RWPE1 (cell line): ENCODE data around the gene CHFR.
"Not testable (repeated sequence)": the region's sequence is repeated elsewhere in the genome, so short reads cannot be mapped to it uniquely, and the experiment has no call there.

Experiments used
- CTCF ChIA-PET: fragments of 350-600 bp; sonication (Branson Sonifier 250); formaldehyde crosslinking; extraction: SDS; loops from one replicate; lab custom pipeline; 2021; lab: Yijun Ruan, JAX
- POLR2A ChIA-PET: fragments of 400-600 bp; formaldehyde crosslinking; extraction: SDS; loops from one replicate; lab custom pipeline; 2020; ENCODE audit warnings: antibody characterized with exemption; ENCODE audit not compliant: low non-redundant PET; lab: Yijun Ruan, JAX
- DNase-seq: peaks from one replicate; pipeline ENCODE4 v3.0.0; 2012; ENCODE audit warnings: low spot score
- H3K27ac ChIP-seq: fragments of 450-650 bp; 2 replicates; pipeline ENCODE4 v1.5.1; 2017
- TF ChIP-seq, protein P1 (sequence below): fragments of 450-650 bp; conservative IDR thresholded peaks from 2 replicates; pipeline ENCODE4 v1.5.1; 2017; ENCODE audit warnings: low read depth, mild to moderate bottlenecking

The CHFR gene

DNA sequence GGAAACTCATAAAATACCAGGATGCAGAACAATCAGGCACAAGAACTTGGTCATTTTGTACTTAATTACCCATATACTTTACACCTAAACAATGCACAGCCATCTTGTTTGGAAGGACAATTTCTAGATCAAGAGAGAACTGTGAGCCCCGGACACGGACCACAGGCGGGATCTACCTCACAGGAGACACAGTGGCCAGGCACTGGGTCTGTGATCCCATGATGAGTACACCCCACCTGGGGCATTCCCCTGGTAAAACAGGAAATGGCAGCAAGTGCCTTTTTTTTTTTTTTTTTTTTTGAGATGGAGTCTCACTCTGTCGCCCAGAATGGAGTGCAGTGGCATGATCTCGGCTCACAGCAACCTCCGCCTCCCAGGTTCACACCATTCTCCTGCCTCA is 74.0 kb downstream of the CHFR start:
- TF ChIP-seq, protein P1, sequence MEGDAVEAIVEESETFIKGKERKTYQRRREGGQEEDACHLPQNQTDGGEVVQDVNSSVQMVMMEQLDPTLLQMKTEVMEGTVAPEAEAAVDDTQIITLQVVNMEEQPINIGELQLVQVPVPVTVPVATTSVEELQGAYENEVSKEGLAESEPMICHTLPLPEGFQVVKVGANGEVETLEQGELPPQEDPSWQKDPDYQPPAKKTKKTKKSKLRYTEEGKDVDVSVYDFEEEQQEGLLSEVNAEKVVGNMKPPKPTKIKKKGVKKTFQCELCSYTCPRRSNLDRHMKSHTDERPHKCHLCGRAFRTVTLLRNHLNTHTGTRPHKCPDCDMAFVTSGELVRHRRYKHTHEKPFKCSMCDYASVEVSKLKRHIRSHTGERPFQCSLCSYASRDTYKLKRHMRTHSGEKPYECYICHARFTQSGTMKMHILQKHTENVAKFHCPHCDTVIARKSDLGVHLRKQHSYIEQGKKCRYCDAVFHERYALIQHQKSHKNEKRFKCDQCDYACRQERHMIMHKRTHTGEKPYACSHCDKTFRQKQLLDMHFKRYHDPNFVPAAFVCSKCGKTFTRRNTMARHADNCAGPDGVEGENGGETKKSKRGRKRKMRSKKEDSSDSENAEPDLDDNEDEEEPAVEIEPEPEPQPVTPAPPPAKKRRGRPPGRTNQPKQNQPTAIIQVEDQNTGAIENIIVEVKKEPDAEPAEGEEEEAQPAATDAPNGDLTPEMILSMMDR: no peak
- ChIA-PET CTCF (no interaction called here), POLR2A (no interaction called here)
- DNase-seq: no peak
- H3K27ac ChIP-seq: no peak overlapping the region; the same call in 1 of the 2 replicates

DNA sequence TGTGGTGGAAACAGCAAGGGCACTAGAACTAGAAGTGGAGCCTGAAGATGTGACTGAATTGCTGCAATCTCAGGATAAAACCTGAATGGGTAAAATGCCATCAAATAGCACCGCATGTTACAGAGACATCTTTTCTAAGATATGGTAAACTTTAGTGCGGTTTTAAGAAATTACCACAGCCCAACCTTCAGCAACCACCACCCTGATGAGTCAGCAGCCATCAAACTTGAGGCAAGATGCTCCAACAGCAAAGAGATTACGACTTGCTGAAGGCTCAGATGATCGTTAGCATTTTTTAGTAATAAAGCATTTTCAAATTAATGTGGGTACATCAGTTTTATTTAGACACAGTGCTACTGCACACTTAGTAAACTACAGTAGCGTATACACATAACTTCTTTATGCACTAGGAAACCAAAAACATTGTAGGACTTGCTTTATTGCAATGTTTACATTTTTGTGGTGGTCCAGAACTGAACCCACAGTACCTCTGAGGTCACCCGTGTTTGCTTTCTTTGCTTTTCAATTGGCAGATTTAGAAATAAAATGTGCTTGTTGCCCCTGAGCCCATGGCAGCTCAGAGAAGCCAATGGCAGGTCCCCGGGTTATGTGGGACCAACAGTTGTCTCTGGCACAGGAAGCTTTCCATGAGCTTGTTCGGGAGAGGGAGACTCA is 74.6 kb downstream of the CHFR start:
- POLR2A ChIA-PET: no interaction called here
- CTCF ChIA-PET: no interaction called here
- H3K27ac ChIP-seq: no peak overlapping the region; the same call in 1 of the 2 replicates
- no peak for DNase-seq
- TF ChIP-seq, protein P1: no peak

DNA sequence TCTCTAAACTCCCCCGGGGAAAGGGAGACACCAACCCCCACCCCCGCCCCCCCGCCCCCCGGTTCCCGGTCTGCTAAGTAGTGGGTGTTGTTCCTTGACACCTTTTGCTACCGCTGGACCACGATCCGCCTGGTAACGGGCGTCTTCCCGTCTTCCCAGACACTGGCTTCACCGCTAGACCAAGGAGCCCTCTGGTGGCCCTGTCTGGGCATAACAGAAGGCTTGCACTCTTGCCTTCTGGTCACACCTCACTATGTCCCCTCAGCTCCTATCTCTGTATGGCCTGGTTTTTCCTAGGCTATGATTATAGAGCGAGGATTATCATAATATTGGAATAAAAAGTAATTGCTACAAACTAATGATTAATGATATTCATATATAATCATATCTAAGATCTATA is 78.0 kb downstream of the CHFR start:
- CTCF ChIA-PET: interaction anchor here (0.6 to 0.7 kb wide), 2 partner anchors 10 to 123 kb away, joined by 3 to 4 read pairs; no protein-coding TSS in a partner anchor
- H3K27ac ChIP-seq, POLR2A ChIA-PET, DNase-seq: not testable (repeated sequence)
- TF ChIP-seq, protein P1: peak; percentile 48

DNA sequence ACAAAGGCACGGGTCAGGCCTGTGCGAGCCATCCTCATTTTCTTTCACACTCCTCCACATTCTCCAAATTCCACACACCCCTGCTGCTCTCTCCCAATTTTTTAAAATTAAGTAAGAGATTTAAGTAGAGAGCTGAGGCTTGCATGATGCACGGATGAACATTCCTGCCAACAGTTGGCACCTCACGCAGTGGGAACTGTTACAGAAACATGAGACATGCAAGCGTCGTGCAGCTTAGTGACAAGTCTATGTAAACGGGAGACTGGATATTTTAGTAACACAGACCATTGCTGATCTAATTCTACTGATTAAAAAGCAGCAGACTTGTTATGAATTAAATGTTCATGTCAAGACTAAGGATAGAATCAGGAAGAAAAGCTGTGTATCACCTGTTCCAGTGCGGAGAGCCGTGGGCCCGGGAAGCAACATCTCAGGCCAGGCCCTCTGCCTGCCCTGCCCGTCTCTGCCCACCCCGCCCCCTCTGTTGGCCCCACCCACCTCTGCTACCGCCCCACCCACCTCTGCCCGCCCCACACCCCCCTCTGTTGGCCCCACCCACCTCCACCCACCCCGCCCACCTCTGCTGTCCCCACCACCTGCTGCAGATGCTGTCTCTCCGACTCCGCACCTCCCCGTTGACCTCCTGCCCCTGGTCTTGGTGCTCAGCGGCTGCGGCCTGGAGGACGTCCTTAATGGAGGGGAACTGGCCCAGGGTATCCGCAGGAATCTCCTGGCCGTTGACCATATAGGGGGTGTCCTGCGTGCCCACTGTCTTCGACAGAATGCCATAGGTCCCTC is 79.9 kb downstream of the CHFR start:
- CTCF ChIA-PET: interaction anchor here (0.5 to 0.6 kb wide), 2 partner anchors 86 to 208 kb away, joined by 3 read pairs; no protein-coding TSS in a partner anchor
- peak; percentile 42 for DNase-seq
- H3K27ac ChIP-seq: no peak overlapping the region
- POLR2A ChIA-PET: no interaction called here
- TF ChIP-seq, protein P1: no peak

DNA sequence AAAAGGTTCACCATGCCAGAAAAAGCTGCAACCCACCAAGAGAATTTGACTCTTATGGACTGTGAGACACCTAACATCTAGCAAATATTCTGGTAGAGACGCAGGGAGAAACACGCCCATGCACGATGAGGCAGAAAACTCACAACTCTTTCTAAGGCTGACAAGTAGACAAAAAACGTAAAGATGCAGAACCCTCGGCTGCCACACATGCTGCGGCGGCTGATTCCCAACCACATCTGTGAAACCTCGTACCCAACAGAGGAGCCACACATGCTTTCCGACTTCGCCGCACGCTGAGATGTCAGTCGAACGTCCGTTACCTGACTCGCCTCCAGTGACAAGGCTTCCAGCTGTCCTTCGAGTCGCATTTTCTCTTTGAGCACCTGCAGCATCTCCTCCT is 80.5 kb downstream of the CHFR start:
- TF ChIP-seq, protein P1: no peak
- CTCF ChIA-PET: no interaction called here
- POLR2A ChIA-PET: no interaction called here

DNA sequence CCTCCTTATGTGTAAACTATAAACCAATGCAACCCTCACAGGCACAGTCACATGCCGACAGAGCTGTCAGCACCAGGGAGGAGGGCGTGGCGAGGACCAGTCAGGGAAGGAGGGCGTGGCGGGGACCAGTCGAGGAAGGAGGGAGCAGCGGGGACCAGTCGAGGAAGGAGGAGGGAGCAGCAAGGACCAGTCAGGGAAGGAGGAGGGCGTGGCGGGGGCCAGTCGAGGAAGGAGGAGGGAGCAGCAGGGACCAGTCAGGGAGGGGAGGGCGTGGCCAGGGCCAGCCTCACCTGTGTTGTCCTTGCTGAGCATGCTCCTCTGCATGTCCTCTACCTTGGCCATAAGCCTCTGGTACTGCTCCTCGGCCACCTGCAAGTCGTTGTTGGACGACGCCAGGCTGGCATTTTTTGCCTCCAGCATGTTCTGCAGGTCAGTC is 83.0 kb downstream of the CHFR start:
- TF ChIP-seq, protein P1: no peak
- CTCF ChIA-PET: no interaction called here
- POLR2A ChIA-PET: no interaction called here
- DNase-seq: peak; percentile 55
- no peak overlapping the region for H3K27ac ChIP-seq

More for the DNA sequence above, 80.5 kb downstream of the CHFR start:
- no peak overlapping the region for H3K27ac ChIP-seq
- no peak for DNase-seq
